HCT116 (cell line): ENCODE measurements around the gene DNASE2. TPM values are rescaled to one million over a fixed set of nuclear protein-coding genes. Genes with fewer than 3 reads are reported as not detected.
"Not testable (repeated sequence)": the region's sequence is repeated elsewhere in the genome, so short reads cannot be mapped to it uniquely, and the experiment has no call there.

Experiments
- ATAC-seq: fragments of 200-7000 bp; cut with Tn5 transposase; 2 replicates; pipeline ENCODE4 v1.9.1; 2020; ENCODE audit warnings: mild to moderate bottlenecking, moderate library complexity
- BruUV-seq: library from RNA; stranded (reverse); fragments of 400-500 nt; replicated peaks from 2 replicates; lab custom pipeline; 2021; lab: Mats Ljungman, UMichigan
- CTCF ChIA-PET: fragments of 300-600 bp; sonication (Branson Sonifier 250); formaldehyde crosslinking; loops from one replicate; lab custom pipeline; 2021; ENCODE audit warnings: antibody characterized with exemption; lab: Charles Lee
- POLR2A ChIA-PET: fragments of 300-600, 350-600 bp; sonication (Branson Sonifier 250); formaldehyde crosslinking; loops from one replicate; lab custom pipeline; 2021; ENCODE audit warnings: antibody characterized with exemption; lab: Charles Lee
- RAD21 ChIA-PET, 2 experiments: fragments of 300-600 bp; sonication (Branson Sonifier 250); formaldehyde crosslinking; loops; one replicate each; lab custom pipeline; 2023; ENCODE audit warnings: low total read pairs in 2 of 2; ENCODE audit not compliant: uncharacterized antibody in 2 of 2, unreplicated experiment in 2 of 2, low non-redundant PET in 1 of 2; lab: Charles Lee
- DNase-seq: peaks from one replicate; pipeline ENCODE4 v3.0.0-alpha.2; 2010; ENCODE audit warnings: low read depth, low spot score
- H2AFZ ChIP-seq: fragments of 200-600 bp; shearing (Covaris generic), sonication (generic); 2 replicates; pipeline ENCODE4 v1.6.1; 2017; ENCODE audit warnings: low read depth, mixed run types, mixed read lengths, antibody characterized with exemption, low read length; ENCODE audit not compliant: poor library complexity, severe bottlenecking
- H3K27ac ChIP-seq: 2 replicates; pipeline ENCODE4 v1.5.1; 2012; ENCODE audit warnings: low read depth, low read length
- H3K27me3 ChIP-seq: fragments of 200-600 bp; sonication (generic); 2 replicates; pipeline ENCODE4 v1.6.1; 2016; ENCODE audit warnings: mixed run types, low read length, mixed read lengths; ENCODE audit not compliant: insufficient read depth
- H3K36me3 ChIP-seq, 2 experiments: fragments of 200-500 bp in 1 of 2; fragments of 200-600 bp in 1 of 2; sonication (Bioruptor generic) in 1 of 2; sonication (generic) in 1 of 2; 2 replicates each; pipeline versions ENCODE4 v1.5.1 to v1.6.1; 2014 to 2016; ENCODE audit warnings: low read length in 2 of 2, inconsistent platforms in 1 of 2, mixed read lengths in 1 of 2, mixed run types in 1 of 2; ENCODE audit not compliant: insufficient read depth in 2 of 2, control insufficient read depth in 1 of 2
- H3K4me1 ChIP-seq, 2 experiments: fragments of 200-600 bp in 1 of 2; sonication (generic) in 1 of 2; 2 replicates each; pipeline versions ENCODE4 v1.5.1 to v1.6.1; 2012 to 2017; ENCODE audit warnings: low read length in 2 of 2, inconsistent platforms in 1 of 2, mild to moderate bottlenecking in 1 of 2, mixed read lengths in 1 of 2, mixed run types in 1 of 2, moderate library complexity in 1 of 2; ENCODE audit not compliant: insufficient read depth in 2 of 2, control insufficient read depth in 1 of 2
- H3K4me2 ChIP-seq: fragments of 200-600 bp; sonication (generic); 2 replicates; pipeline ENCODE4 v1.6.1; 2017; ENCODE audit warnings: mixed run types, low read length, mixed read lengths
- H3K4me3 ChIP-seq, 2 experiments: fragments of 200-600 bp in 1 of 2; sonication (generic) in 1 of 2; replicated peaks in 1 of 2; 2 replicates each; pipeline ENCODE4 v1.5.1; 2011 to 2016; ENCODE audit warnings: low read length in 2 of 2, control low read depth in 1 of 2, low read depth in 1 of 2, mild to moderate bottlenecking in 1 of 2, mixed read lengths in 1 of 2, mixed run types in 1 of 2
- H3K79me2 ChIP-seq: fragments of 200-600 bp; sonication (generic); 2 replicates; pipeline ENCODE4 v1.6.1; 2017; ENCODE audit warnings: mild to moderate bottlenecking, mixed run types, low read length, moderate library complexity, mixed read lengths; ENCODE audit not compliant: insufficient read depth
- H3K9ac ChIP-seq: fragments of 200-600 bp; sonication (generic); 2 replicates; pipeline ENCODE4 v1.6.1; 2016; ENCODE audit warnings: low read length, mixed read lengths
- H3K9me2 ChIP-seq: fragments of 200-600 bp; sonication (generic), shearing (Covaris generic); 2 replicates; pipeline ENCODE4 v1.6.1; 2017; ENCODE audit warnings: mixed run types, mild to moderate bottlenecking, moderate library complexity; ENCODE audit not compliant: insufficient read depth
- H3K9me3 ChIP-seq, 2 experiments: fragments of 200-500 bp in 1 of 2; fragments of 200-600 bp in 1 of 2; sonication (Bioruptor generic) in 1 of 2; sonication (generic) in 1 of 2; 2 replicates each; pipeline ENCODE4 v1.6.1; 2014 to 2017; ENCODE audit warnings: low read length in 2 of 2, mixed read lengths in 2 of 2, inconsistent platforms in 1 of 2, low read depth in 1 of 2, mild to moderate bottlenecking in 1 of 2, mixed run types in 1 of 2, moderate library complexity in 1 of 2; ENCODE audit not compliant: control insufficient read depth in 1 of 2, insufficient read depth in 1 of 2
- H4K20me1 ChIP-seq: fragments of 200-600 bp; sonication (generic), shearing (Covaris generic); 2 replicates; pipeline ENCODE4 v1.6.1; 2017; ENCODE audit warnings: mixed run types, mild to moderate bottlenecking, moderate library complexity; ENCODE audit not compliant: insufficient read depth
- ATF3 ChIP-seq: IDR thresholded peaks from 2 replicates; pipeline ENCODE4 v1.6.1; 2012
- CEBPB ChIP-seq: IDR thresholded peaks from 2 replicates; pipeline ENCODE4 v1.6.1; 2012; ENCODE audit warnings: low read depth
- CTCF ChIP-seq, 3 experiments: fragments of 200-600 bp in 1 of 3; sonication (generic) in 1 of 3; IDR thresholded peaks in 2 of 3; conservative IDR thresholded peaks in 1 of 3; 2 replicates each; pipeline ENCODE4 v1.5.1; 2012 to 2017; ENCODE audit warnings: low read depth in 2 of 3, low read length in 2 of 3, antibody characterized with exemption in 1 of 3, borderline replicate concordance in 1 of 3, control low read depth in 1 of 3, mild to moderate bottlenecking in 1 of 3, mixed read lengths in 1 of 3, mixed run types in 1 of 3, moderate library complexity in 1 of 3; ENCODE audit not compliant: insufficient read depth in 1 of 3
- EZH2 ChIP-seq: fragments of 200-600 bp; sonication (generic); IDR thresholded peaks from 2 replicates; pipeline ENCODE4 v1.6.1; 2017; ENCODE audit warnings: antibody characterized with exemption, mixed run types
- JUND ChIP-seq: IDR thresholded peaks from 2 replicates; pipeline ENCODE4 v1.6.1; 2012
- MAX ChIP-seq: IDR thresholded peaks from 2 replicates; pipeline ENCODE4 v1.6.1; 2012
- POLR2AphosphoS5 ChIP-seq: IDR thresholded peaks from 2 replicates; pipeline ENCODE4 v1.6.1; 2011; ENCODE audit warnings: mild to moderate bottlenecking, low read depth, low read length, moderate library complexity
- RAD21 ChIP-seq: IDR thresholded peaks from 2 replicates; pipeline ENCODE4 v1.6.1; 2012; ENCODE audit warnings: low read depth, mild to moderate bottlenecking
- REST ChIP-seq: IDR thresholded peaks from 2 replicates; pipeline ENCODE4 v1.6.1; 2012; ENCODE audit warnings: low read depth
- SP1 ChIP-seq: IDR thresholded peaks from 2 replicates; pipeline ENCODE4 v1.6.1; 2012; ENCODE audit warnings: low read depth
- TCF7L2 ChIP-seq: IDR thresholded peaks from 2 replicates; pipeline ENCODE4 v1.7.0; 2011; ENCODE audit warnings: borderline replicate concordance, inconsistent platforms; ENCODE audit not compliant: insufficient read depth, insufficient read length; ENCODE audit errors: extremely low read depth
- YY1 ChIP-seq: IDR thresholded peaks from 2 replicates; pipeline ENCODE4 v1.6.1; 2011; ENCODE audit warnings: low read length, low read depth, moderate library complexity, mild to moderate bottlenecking; ENCODE audit not compliant: insufficient replicate concordance; ENCODE audit errors: extremely low read depth
- ZFX ChIP-seq: fragments of 450-650 bp; IDR thresholded peaks from 2 replicates; pipeline ENCODE4 v1.6.1; 2017
- intact Hi-C: fragments of 100-400 bp; cut with micrococcal nuclease; formaldehyde crosslinking; loops from 2 replicates; pipeline ENCODE4 v1.10.0; 2022
- total RNA-seq: library from RNA; stranded (reverse); gene quantifications from one replicate; pipeline ENCODE4 v1.2.1, GENCODE V29; 2021; ENCODE audit not compliant: unreplicated experiment

DNASE2 gene
- total RNA-seq, 1 experiment from 2014 or later, result 36.6 TPM

GRCh38 chr19:12918253-12918652, 37.0 kb upstream of the DNASE2 start:
- ATAC-seq, result no peak
- POLR2A ChIA-PET, result no interaction called here
- Histone ChIP-seq H3K36me3 (peaks cover 8 to 11% of the 10 kb centered on the region in 2 experiments; a peak in 3 of 4 replicates), H3K4me1 (peaks cover 0 to 10% of the 10 kb centered on the region in 2 experiments; a peak in 2 of 4 replicates), H3K27me3 (no peaks in the 10 kb centered on the region), H3K9ac (no peak overlapping the region), H2AFZ (no peak overlapping the region), H3K9me2 (no peaks in the 10 kb centered on the region), H3K4me3 (no peak overlapping the region), H3K9me3 (no peaks in the 10 kb centered on the region), H3K4me2 (no peak overlapping the region), H3K79me2 (no peaks in the 10 kb centered on the region), H3K27ac (no peak overlapping the region), H4K20me1 (no peaks in the 10 kb centered on the region)
- CTCF ChIA-PET, result no interaction called here
- no TSS peak for BruUV-seq
- intact Hi-C loops, result no loop called here
- no peak for DNase-seq
- TF ChIP-seq EZH2 (no peak), CEBPB (no peak), MAX (no peak), REST (no peak), ZFX (no peak), TCF7L2 (no peak), YY1 (no peak), ATF3 (no peak), RAD21 (no peak), POLR2AphosphoS5 (no peak), CTCF (IDR thresholded peaks at IDR 0.05 in 2 of 3, conservative IDR thresholded peaks at IDR 0.05 in 1 of 3; ENCODE audit: borderline replicate concordance in 1 of 3, insufficient read depth in 1 of 3, low read depth in 2 of 3, low read length in 2 of 3) (no peak), JUND (no peak), SP1 (no peak)
- RAD21 ChIA-PET, result no interaction called here

- H4K20me1 ChIP-seq, H3K27ac ChIP-seq, CTCF ChIA-PET, H2AFZ ChIP-seq, DNase-seq, intact Hi-C loops, RAD21 ChIA-PET, H3K27me3 ChIP-seq, BruUV-seq, H3K4me2 ChIP-seq, H3K9me2 ChIP-seq, ATAC-seq, H3K9ac ChIP-seq, H3K4me1 ChIP-seq, H3K36me3 ChIP-seq, H3K4me3 ChIP-seq, H3K79me2 ChIP-seq, H3K9me3 ChIP-seq: not testable (repeated sequence)
- POLR2A ChIA-PET, result interaction anchor here (1.0 kb wide), 1 partner anchor 38 kb away, joined by 3 read pairs; no protein-coding TSS in a partner anchor
These were observed 34.6 kb upstream of the DNASE2 start for GRCh38 chr19:12915860-12916259.
